Vagina (tissue), 2 donors: ENCODE data around the gene BCAS3. TPM values are rescaled to one million over a fixed set of nuclear protein-coding genes. Genes with fewer than 3 reads are reported as not detected.

ENCODE experiments used
- DNase-seq, 2 donors: peaks; one replicate each; pipeline ENCODE4 v3.0.0-alpha.2; 2017; ENCODE audit errors: extremely low spot score in 2 of 2
- H3K27ac ChIP-seq: fragments of 200-600 bp; sonication (generic); one replicate; pipeline ENCODE4 v1.5.1; 2019
- H3K27me3 ChIP-seq: fragments of 200-600 bp; sonication (generic); one replicate; pipeline ENCODE4 v1.5.1; 2019
- H3K36me3 ChIP-seq, 2 donors: fragments of 200-600 bp; sonication (generic); one replicate each; pipeline ENCODE4 v1.5.1; 2017 to 2019
- H3K4me1 ChIP-seq: fragments of 200-600 bp; sonication (generic); one replicate; pipeline ENCODE4 v1.5.1; 2019
- H3K4me3 ChIP-seq, 2 donors: fragments of 200-600 bp; sonication (generic); 1 replicate in 1 of 2; 2 replicates in 1 of 2; pipeline ENCODE4 v1.5.1; 2016 to 2019
- H3K9me3 ChIP-seq: fragments of 200-600 bp; sonication (generic); one replicate; pipeline ENCODE4 v1.5.1; 2019
- CTCF ChIP-seq, 3 experiments: fragments of 450-650 bp in 2 of 3; fragments of 200-600 bp in 1 of 3; sonication (generic) in 1 of 3; IDR thresholded peaks; one replicate each; pipeline ENCODE4 v1.5.1; 2017 to 2019; ENCODE audit warnings: antibody characterized with exemption in 3 of 3, mild to moderate bottlenecking in 2 of 3, moderate library complexity in 2 of 3
- POLR2A ChIP-seq, 2 donors: fragments of 450-650 bp; IDR thresholded peaks; one replicate each; pipeline ENCODE4 v1.6.1; 2017; ENCODE audit warnings: antibody characterized with exemption in 2 of 2, mild to moderate bottlenecking in 2 of 2, moderate library complexity in 2 of 2
- POLR2AphosphoS5 ChIP-seq, 2 donors: sonication (generic); formaldehyde crosslinking; IDR thresholded peaks; one replicate each; pipeline ENCODE4 v1.9.0; 2017; ENCODE audit warnings: antibody characterized with exemption in 2 of 2, mild to moderate bottlenecking in 2 of 2, low read depth in 1 of 2; ENCODE audit not compliant: insufficient read depth in 1 of 2
- intact Hi-C: fragments of 100-400 bp; cut with DNase I; formaldehyde crosslinking; loops from one replicate; pipeline ENCODE4 v1.15.1; 2023
- total RNA-seq: library from RNA; depleted of rRNA; stranded (reverse); fragments of >200 nt; gene quantifications from one replicate; pipeline ENCODE4 v1.2.3, GENCODE V29; 2016

The BCAS3 gene
- total RNA-seq, 1 donor from 2014 or later = 33.1 TPM

- Histone ChIP-seq H3K4me1 (no peaks in the 10 kb centered on the region), H3K27me3 (no peaks in the 10 kb centered on the region), H3K9me3 (no peaks in the 10 kb centered on the region), H3K36me3 (no peaks in the 10 kb centered on the region), H3K27ac (no peak overlapping the region), H3K4me3 (no peak overlapping the region)
- TF ChIP-seq POLR2AphosphoS5 (IDR thresholded peaks at IDR 0.05; ENCODE audit: insufficient read depth in 1 of 2, low read depth in 1 of 2) = no peak
- intact Hi-C loops = no loop called here
- no peak for DNase-seq
These were observed 701.2 kb downstream of the BCAS3 start for GRCh38 chr17:61378658-61379456.

GRCh38 chr17:61379457-61380216 lies 702.0 kb downstream of the BCAS3 start:
- no peaks in the 10 kb centered on the region for H3K27me3 ChIP-seq
- intact Hi-C loops = no loop called here
- DNase-seq = no peak
- H3K4me1 ChIP-seq = no peaks in the 10 kb centered on the region
- no peaks in the 10 kb centered on the region for H3K36me3 ChIP-seq
- H3K9me3 ChIP-seq = no peaks in the 10 kb centered on the region
- TF ChIP-seq POLR2AphosphoS5 (IDR thresholded peaks at IDR 0.05; ENCODE audit: insufficient read depth in 1 of 2, low read depth in 1 of 2) (no peak), POLR2A (IDR thresholded peaks at IDR 0.05) (no peak), CTCF (IDR thresholded peaks at IDR 0.05) (no peak)
- H3K4me3 ChIP-seq = no peak overlapping the region
- no peak overlapping the region for H3K27ac ChIP-seq

GRCh38 chr17:61380217-61380835 lies 702.7 kb downstream of the BCAS3 start:
- intact Hi-C loops = no loop called here
- no peaks in the 10 kb centered on the region for H3K9me3 ChIP-seq
- no peak overlapping the region for H3K4me3 ChIP-seq
- H3K36me3 ChIP-seq = no peaks in the 10 kb centered on the region
- no peaks in the 10 kb centered on the region for H3K27me3 ChIP-seq
- H3K4me1 ChIP-seq = no peaks in the 10 kb centered on the region
- no peak overlapping the region for H3K27ac ChIP-seq
- no peak for DNase-seq
- TF ChIP-seq CTCF (IDR thresholded peaks at IDR 0.05) = no peak
- no peak for TF ChIP-seq POLR2A (IDR thresholded peaks at IDR 0.05)
- TF ChIP-seq POLR2AphosphoS5 (IDR thresholded peaks at IDR 0.05; ENCODE audit: insufficient read depth in 1 of 2, low read depth in 1 of 2) = no peak

GRCh38 chr17:61380836-61381525 lies 703.3 kb downstream of the BCAS3 start:
- TF ChIP-seq POLR2AphosphoS5 (IDR thresholded peaks at IDR 0.05; ENCODE audit: insufficient read depth in 1 of 2, low read depth in 1 of 2) (no peak), CTCF (IDR thresholded peaks at IDR 0.05) (no peak), POLR2A (IDR thresholded peaks at IDR 0.05) (no peak)
- no peaks in the 10 kb centered on the region for H3K4me1 ChIP-seq
- intact Hi-C loops = no loop called here
- no peak overlapping the region for H3K4me3 ChIP-seq
- no peaks in the 10 kb centered on the region for H3K27me3 ChIP-seq
- no peak overlapping the region for H3K27ac ChIP-seq
- no peaks in the 10 kb centered on the region for H3K9me3 ChIP-seq
- H3K36me3 ChIP-seq = no peaks in the 10 kb centered on the region
- no peak for DNase-seq

GRCh38 chr17:61381537-61381936 lies 703.9 kb downstream of the BCAS3 start:
- Histone ChIP-seq H3K36me3 (no peaks in the 10 kb centered on the region), H3K4me3 (no peak overlapping the region), H3K4me1 (no peaks in the 10 kb centered on the region), H3K27ac (no peak overlapping the region), H3K9me3 (no peaks in the 10 kb centered on the region), H3K27me3 (no peaks in the 10 kb centered on the region)
- intact Hi-C loops = no loop called here
- DNase-seq = no peak
- no peak for TF ChIP-seq POLR2A (IDR thresholded peaks at IDR 0.05)
- TF ChIP-seq CTCF (IDR thresholded peaks at IDR 0.05) = no peak
- no peak for TF ChIP-seq POLR2AphosphoS5 (IDR thresholded peaks at IDR 0.05; ENCODE audit: insufficient read depth in 1 of 2, low read depth in 1 of 2)
